Measurements from ENCODE around the gene GHITM.

GRCh38 chr10:84114088-84114667 lies 25.1 kb upstream of the GHITM start:
- TF ChIP-seq CTCF (IDR thresholded peaks at IDR 0.05) (no peak), EZH2 (IDR thresholded peaks at IDR 0.05; ENCODE audit: borderline replicate concordance, insufficient read depth, low read depth, low read length, poor library complexity, severe bottlenecking) (no peak)
